Coronary artery (tissue), 2 donors: ENCODE results near the gene KLHDC4.
"Not testable (repeated sequence)": the region's sequence is repeated elsewhere in the genome, so short reads cannot be mapped to it uniquely, and the experiment has no call there.

Source experiments
- DNase-seq: peaks from one replicate; pipeline ENCODE4 v3.0.0-alpha.2; 2017; ENCODE audit warnings: low spot score
- H3K27ac ChIP-seq, 2 donors: fragments of 200-600 bp; sonication (generic); one replicate each; pipeline ENCODE4 v1.5.1; 2016 to 2019
- H3K4me3 ChIP-seq: fragments of 200-600 bp; sonication (generic); 2 replicates; pipeline ENCODE4 v1.5.1; 2016; ENCODE audit warnings: mild to moderate bottlenecking, moderate library complexity
- CTCF ChIP-seq: fragments of 200-600 bp; sonication (generic); IDR thresholded peaks from one replicate; pipeline ENCODE4 v1.5.1; 2019; ENCODE audit warnings: antibody characterized with exemption

Gene KLHDC4

GRCh38 chr16:87722590-87723225 is 43.1 kb downstream of the KLHDC4 start:
- H3K27ac ChIP-seq, result no peak overlapping the region
- H3K4me3 ChIP-seq, result no peak overlapping the region
- no peak for TF ChIP-seq CTCF
- no peak for DNase-seq

DNA sequence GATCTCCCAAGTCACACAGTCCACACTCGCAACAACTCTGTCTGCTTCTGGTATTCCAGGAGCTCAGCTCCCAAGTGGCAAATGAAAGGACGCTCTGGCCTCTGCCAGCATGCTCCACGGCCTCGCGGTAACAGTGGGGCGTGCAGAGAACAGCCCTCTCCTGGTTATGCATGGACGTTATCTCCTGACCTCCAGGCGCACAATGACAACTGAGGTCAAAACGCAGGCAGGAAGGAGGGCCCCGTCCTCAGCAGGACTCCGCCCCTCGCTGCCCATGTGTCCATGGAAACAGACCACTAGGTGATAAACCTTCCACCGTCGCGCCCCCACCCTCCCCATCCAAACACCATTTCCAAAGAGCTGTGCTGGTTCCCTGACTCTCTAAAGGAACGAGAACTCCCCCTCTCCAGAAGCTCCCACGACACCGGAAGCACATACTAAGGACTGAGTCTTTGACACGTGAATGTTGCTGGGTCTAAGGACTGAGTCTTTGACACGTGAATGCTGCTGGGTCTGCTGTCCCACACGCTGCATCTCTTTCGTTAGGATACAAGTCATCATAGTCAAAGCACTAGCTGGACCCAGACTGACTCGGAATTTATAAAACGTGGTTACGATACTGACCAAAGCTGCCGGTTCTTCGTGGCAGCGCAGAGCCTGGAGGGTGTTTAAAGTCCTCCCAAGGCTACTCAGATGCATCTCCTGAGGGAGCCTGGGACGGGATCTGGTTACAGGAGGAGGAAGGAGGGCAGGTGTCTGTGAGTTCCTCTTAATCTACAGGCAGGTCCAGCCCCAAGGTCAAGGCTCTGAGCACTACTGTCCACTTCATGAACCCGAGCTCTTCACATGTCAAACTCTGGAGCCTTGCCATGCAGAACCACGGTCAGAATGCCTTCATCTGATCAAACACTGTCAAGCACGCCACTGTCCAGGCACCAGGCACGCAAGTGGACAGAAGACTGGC is 43.9 kb downstream of the KLHDC4 start:
- TF ChIP-seq CTCF, result no peak
- no peak for DNase-seq
- no peak overlapping the region for H3K27ac ChIP-seq
- H3K4me3 ChIP-seq, result no peak overlapping the region

GRCh38 chr16:87720446-87720845 is 45.3 kb downstream of the KLHDC4 start:
- TF ChIP-seq CTCF, result no peak
- Histone ChIP-seq H3K27ac (no peak overlapping the region), H3K4me3 (no peak overlapping the region)
- DNase-seq, result no peak

- not testable (repeated sequence) for DNase-seq, H3K4me3 ChIP-seq, H3K27ac ChIP-seq
Measured at GRCh38 chr16:87718831-87719230, 47.0 kb downstream of the KLHDC4 start.

DNA sequence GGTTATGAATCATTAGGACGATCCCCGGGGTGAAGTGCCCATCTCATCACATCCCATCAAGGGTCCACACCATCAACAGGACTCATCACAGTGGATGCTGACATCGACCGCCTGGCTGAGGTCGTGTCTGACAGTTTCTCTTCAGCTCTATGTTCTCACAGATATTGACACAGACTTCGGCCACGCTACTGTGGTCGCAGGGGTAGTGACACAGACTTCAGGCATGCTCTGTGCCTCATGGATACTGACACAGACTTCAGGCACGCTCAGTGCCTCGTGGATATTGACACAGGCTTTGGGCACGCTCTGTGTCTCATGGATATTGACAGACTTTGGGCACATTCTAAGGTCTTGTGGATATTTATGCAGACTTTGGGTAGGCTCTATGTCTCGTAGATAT is 50.1 kb downstream of the KLHDC4 start:
- TF ChIP-seq CTCF, result no peak
- no peak overlapping the region for H3K4me3 ChIP-seq
- DNase-seq, result no peak
- H3K27ac ChIP-seq, result no peak overlapping the region

- no peak for DNase-seq
- no peak overlapping the region for H3K27ac ChIP-seq
- H3K4me3 ChIP-seq, result no peak overlapping the region
- no peak for TF ChIP-seq CTCF
Measured at GRCh38 chr16:87715231-87715630, 50.6 kb downstream of the KLHDC4 start.

- no peak overlapping the region for H3K27ac ChIP-seq
- DNase-seq, result no peak
- no peak for TF ChIP-seq CTCF
- no peak overlapping the region for H3K4me3 ChIP-seq
Measured at GRCh38 chr16:87713451-87714229, 52.1 kb downstream of the KLHDC4 start.
